ENCODE data around the gene MYO16.

MYO16 gene

DNA sequence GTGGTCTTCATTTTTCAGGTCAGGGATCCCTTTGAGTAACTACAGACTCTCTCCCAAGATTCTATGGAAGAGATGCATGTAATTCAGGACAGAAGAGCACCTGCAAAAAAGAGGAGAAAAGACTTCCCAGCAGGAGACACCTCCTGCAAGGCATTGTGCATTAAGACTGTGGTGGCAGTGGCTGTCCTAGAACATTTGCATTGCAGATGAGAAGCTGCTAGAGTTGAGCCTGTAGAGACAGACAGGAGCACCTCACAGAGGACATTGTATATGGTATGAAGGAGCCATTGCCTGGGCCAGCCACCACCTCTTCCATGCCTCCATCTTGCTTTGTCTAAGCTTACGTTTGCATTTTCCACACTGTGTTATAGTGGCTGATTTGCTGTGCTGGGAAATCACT, 11.2 kb upstream of the MYO16 start:
- Histone ChIP-seq H3K36me3 (ENCODE audit: control insufficient read depth, insufficient read depth, low read length) (no peaks in the 10 kb centered on the region), H3K27ac (ENCODE audit: insufficient read depth, low read depth, low read length, poor library complexity, severe bottlenecking) (no peak overlapping the region), H3K9me3 (ENCODE audit: control insufficient read depth, low read length) (no peaks in the 10 kb centered on the region), H3K4me1 (ENCODE audit: control insufficient read depth, insufficient read depth, low read length) (peaks cover 5% of the 10 kb centered on the region), H3K4me3 (ENCODE audit: insufficient read depth, low read depth, low read length) (no peak overlapping the region), H3K27me3 (ENCODE audit: control insufficient read depth, insufficient read depth, low read length, poor library complexity, severe bottlenecking) (no peaks in the 10 kb centered on the region)
- WGBS, 2 experiments, result 40 to 70% methylated on average over 1 of the region's 1 CpG

DNA sequence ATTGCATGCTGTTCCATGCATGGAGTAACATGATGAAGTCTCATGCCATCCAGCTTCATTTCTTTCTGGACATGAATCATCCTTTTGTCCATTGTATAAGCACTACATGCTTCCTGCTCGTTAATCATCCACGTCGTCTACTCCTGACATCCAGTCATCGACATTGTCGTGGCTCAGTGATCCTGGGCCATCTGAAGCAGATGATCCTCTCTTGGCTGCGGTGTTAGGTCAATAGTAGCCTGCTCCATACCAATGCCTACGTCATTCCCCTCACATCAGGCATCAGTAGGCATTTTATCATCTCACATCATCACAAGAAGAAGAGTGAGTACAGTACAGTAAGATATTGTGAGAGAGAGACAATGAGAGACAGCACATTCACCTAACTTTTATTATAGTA, 7.9 kb upstream of the MYO16 start:
- H3K36me3 ChIP-seq (ENCODE audit: control insufficient read depth, insufficient read depth, low read length), result no peaks in the 10 kb centered on the region
- no peaks in the 10 kb centered on the region for H3K27me3 ChIP-seq (ENCODE audit: control insufficient read depth, insufficient read depth, low read length, poor library complexity, severe bottlenecking)
- H3K4me3 ChIP-seq (ENCODE audit: insufficient read depth, low read depth, low read length), result no peak overlapping the region
- WGBS, 2 experiments, result 93 to 95% methylated on average over 6 to 7 of the region's 7 CpGs
- peaks cover 5% of the 10 kb centered on the region for H3K4me1 ChIP-seq (ENCODE audit: control insufficient read depth, insufficient read depth, low read length)
- H3K9me3 ChIP-seq (ENCODE audit: control insufficient read depth, low read length), result no peaks in the 10 kb centered on the region
- no peak overlapping the region for H3K27ac ChIP-seq (ENCODE audit: insufficient read depth, low read depth, low read length, poor library complexity, severe bottlenecking)

DNA sequence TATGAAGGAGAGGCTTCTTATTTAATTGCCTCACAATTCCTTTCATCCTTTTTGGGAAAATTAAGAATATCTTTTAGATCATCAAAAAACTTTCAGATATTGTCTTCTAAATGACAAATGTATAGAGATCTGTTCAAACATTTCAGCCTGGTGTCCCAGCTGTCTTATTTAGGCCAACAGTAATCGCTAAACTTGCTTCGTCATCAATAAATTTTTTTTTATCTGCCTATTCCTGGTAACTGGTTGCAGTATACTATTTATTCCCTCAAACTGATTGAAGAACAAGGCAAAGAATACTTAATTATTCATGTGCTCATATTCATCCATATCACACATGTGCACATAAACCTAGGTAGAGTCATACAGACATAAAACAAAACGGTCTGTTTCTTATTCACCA, 5.3 kb upstream of the MYO16 start:
- H3K36me3 ChIP-seq (ENCODE audit: control insufficient read depth, insufficient read depth, low read length), result no peaks in the 10 kb centered on the region
- H3K27ac ChIP-seq (ENCODE audit: insufficient read depth, low read depth, low read length, poor library complexity, severe bottlenecking), result no peak overlapping the region
- H3K4me3 ChIP-seq (ENCODE audit: insufficient read depth, low read depth, low read length), result no peak overlapping the region
- 93 to 97% methylated on average over 3 of the region's 3 CpGs for WGBS, 2 experiments
- peaks cover under 1% of the 10 kb centered on the region for H3K4me1 ChIP-seq (ENCODE audit: control insufficient read depth, insufficient read depth, low read length)
- no peaks in the 10 kb centered on the region for H3K27me3 ChIP-seq (ENCODE audit: control insufficient read depth, insufficient read depth, low read length, poor library complexity, severe bottlenecking)
- no peaks in the 10 kb centered on the region for H3K9me3 ChIP-seq (ENCODE audit: control insufficient read depth, low read length)

DNA sequence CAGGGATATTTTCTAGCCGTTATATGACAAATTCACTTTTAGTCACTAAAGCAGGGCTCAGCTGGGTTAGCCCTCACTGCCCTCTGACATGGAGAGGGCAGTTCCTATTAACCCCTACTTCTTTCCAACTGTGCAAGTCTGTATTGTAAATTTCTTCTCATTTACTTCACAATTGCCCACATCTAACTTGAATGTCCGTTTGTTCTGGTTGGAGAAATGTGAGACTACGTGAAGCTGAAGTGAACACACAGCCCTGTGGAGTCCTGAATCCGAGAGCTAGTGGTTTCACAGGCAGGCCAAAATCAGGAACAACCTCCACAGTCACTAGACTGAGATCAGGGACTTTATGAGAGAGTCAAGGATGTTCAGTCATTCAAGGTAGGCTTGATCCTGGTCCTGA, 4.4 kb upstream of the MYO16 start:
- Histone ChIP-seq H3K4me3 (ENCODE audit: insufficient read depth, low read depth, low read length) (no peak overlapping the region), H3K27ac (ENCODE audit: insufficient read depth, low read depth, low read length, poor library complexity, severe bottlenecking) (no peak overlapping the region), H3K36me3 (ENCODE audit: control insufficient read depth, insufficient read depth, low read length) (no peaks in the 10 kb centered on the region), H3K9me3 (ENCODE audit: control insufficient read depth, low read length) (no peaks in the 10 kb centered on the region), H3K27me3 (ENCODE audit: control insufficient read depth, insufficient read depth, low read length, poor library complexity, severe bottlenecking) (no peaks in the 10 kb centered on the region), H3K4me1 (ENCODE audit: control insufficient read depth, insufficient read depth, low read length) (peaks cover 3% of the 10 kb centered on the region)
- 75 to 87% methylated on average over 4 of the region's 4 CpGs for whole genome bisulfite sequencing, 2 experiments

DNA sequence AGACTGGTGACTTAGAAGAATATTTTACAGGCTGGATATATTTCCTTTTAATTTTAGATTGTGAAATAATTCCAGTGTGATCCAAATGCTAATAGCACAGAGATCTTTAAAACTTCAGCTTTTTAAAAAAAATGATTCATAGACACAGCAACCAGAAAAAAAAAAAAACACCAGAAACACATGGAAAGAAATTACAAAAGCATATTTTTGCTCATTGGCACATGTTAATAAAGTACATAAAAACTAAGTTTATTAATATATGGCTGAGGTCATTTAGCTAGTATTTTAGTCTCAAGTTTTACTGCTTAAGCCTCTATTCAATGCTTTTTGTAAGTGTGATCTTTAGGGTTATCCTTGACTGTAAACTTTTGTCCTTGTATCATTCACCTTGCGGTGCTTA, 577 bp downstream of the MYO16 start:
- H3K4me1 ChIP-seq (ENCODE audit: control insufficient read depth, insufficient read depth, low read length), result peaks cover 3% of the 10 kb centered on the region
- no peaks in the 10 kb centered on the region for H3K27me3 ChIP-seq (ENCODE audit: control insufficient read depth, insufficient read depth, low read length, poor library complexity, severe bottlenecking)
- no peak overlapping the region for H3K4me3 ChIP-seq (ENCODE audit: insufficient read depth, low read depth, low read length)
- no peak overlapping the region for H3K27ac ChIP-seq (ENCODE audit: insufficient read depth, low read depth, low read length, poor library complexity, severe bottlenecking)
- no peaks in the 10 kb centered on the region for H3K36me3 ChIP-seq (ENCODE audit: control insufficient read depth, insufficient read depth, low read length)
- no peaks in the 10 kb centered on the region for H3K9me3 ChIP-seq (ENCODE audit: control insufficient read depth, low read length)
- 100% methylated on average over 1 of the region's 1 CpG for WGBS, 2 experiments

DNA sequence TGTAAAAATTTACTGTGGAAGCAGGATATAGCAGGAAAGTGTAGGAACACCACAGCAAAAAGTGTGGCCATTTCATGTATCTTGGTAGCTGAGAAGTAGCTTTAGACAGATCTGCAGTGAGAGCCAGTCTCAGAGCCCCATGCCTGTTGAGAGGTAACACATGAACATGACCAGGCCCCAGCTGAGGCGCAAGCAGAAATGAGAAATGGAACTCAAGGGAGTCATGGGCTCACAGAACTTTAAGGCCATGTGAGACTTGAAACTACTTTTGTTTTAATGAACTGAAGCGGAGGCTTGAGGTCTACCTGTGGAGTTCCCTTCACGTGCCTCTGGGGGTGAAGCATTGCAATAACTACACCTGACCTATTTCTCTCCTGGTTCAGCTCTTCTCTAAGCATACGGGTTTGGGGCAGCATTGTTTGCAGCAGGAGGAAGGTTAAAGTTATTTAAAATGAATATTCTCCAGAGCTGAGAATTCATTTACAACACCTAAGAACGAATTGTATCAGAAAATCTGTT, 3.3 kb downstream of the MYO16 start:
- no peaks in the 10 kb centered on the region for H3K36me3 ChIP-seq (ENCODE audit: control insufficient read depth, insufficient read depth, low read length)
- H3K9me3 ChIP-seq (ENCODE audit: control insufficient read depth, low read length), result no peaks in the 10 kb centered on the region
- H3K4me3 ChIP-seq (ENCODE audit: insufficient read depth, low read depth, low read length), result no peak overlapping the region
- H3K4me1 ChIP-seq (ENCODE audit: control insufficient read depth, insufficient read depth, low read length), result peaks cover 3% of the 10 kb centered on the region
- H3K27ac ChIP-seq (ENCODE audit: insufficient read depth, low read depth, low read length, poor library complexity, severe bottlenecking), result no peak overlapping the region
- H3K27me3 ChIP-seq (ENCODE audit: control insufficient read depth, insufficient read depth, low read length, poor library complexity, severe bottlenecking), result no peaks in the 10 kb centered on the region
- 72 to 76% methylated on average over 3 to 5 of the region's 5 CpGs for WGBS, 2 experiments

DNA sequence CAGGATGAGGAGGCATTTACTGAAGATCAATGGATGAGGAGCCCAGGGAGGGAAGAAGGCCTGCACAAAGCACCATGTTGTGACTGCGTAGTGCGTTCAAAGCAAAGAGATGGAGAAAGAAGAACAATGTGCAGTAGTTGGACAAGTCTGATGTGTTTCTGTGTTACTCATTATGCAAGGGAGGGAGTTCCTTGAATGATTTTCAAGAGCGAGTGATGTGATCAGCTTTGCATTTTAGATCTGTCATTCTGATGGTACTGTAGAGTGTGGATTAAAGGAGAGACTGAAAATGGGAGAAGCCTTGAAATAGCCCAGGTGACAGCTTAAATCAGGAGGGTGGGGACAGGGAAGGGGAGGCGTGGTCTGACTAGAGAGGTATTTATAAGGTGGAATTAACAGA, 9.5 kb downstream of the MYO16 start:
- no peak overlapping the region for H3K27ac ChIP-seq (ENCODE audit: insufficient read depth, low read depth, low read length, poor library complexity, severe bottlenecking)
- H3K9me3 ChIP-seq (ENCODE audit: control insufficient read depth, low read length), result no peaks in the 10 kb centered on the region
- no peak overlapping the region for H3K4me3 ChIP-seq (ENCODE audit: insufficient read depth, low read depth, low read length)
- no peaks in the 10 kb centered on the region for H3K4me1 ChIP-seq (ENCODE audit: control insufficient read depth, insufficient read depth, low read length)
- H3K36me3 ChIP-seq (ENCODE audit: control insufficient read depth, insufficient read depth, low read length), result no peaks in the 10 kb centered on the region
- 96 to 98% methylated on average over 4 of the region's 4 CpGs for WGBS, 2 experiments
- no peaks in the 10 kb centered on the region for H3K27me3 ChIP-seq (ENCODE audit: control insufficient read depth, insufficient read depth, low read length, poor library complexity, severe bottlenecking)

DNA sequence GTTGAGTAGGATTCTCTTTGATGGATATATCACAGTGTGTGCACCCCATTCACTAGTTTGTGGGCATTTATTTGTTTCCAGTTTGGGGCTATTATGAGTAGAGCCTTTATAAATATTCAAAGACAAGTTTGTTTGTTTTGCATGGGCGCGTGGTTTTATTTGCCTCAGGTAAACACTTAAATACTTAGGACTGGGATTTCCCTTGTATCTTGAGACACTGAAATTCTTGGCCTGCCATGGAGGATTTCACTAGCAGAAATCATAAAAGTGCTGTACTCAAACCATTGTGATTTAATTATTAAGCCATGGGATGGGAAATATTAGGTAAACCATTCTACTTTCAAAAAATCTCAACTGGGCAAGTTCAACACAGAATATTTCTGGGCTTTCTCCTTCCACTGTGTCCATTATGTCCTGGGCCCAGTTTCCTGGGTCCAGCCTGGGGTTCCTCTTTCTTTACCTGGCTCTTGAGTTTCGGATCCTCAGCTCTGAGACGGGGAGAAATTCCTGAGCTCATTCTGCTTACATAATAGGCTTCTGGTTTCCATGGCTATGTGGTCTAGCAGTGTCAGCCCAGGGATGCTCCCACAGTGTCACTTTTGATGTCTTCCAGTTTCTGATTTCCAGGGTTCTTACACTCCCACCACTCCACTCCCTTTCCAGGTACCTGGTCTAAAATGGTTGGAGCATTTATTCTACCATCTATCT, 14.4 kb downstream of the MYO16 start:
- no peak overlapping the region for H3K27ac ChIP-seq (ENCODE audit: insufficient read depth, low read depth, low read length, poor library complexity, severe bottlenecking)
- H3K27me3 ChIP-seq (ENCODE audit: control insufficient read depth, insufficient read depth, low read length, poor library complexity, severe bottlenecking), result no peaks in the 10 kb centered on the region
- H3K4me1 ChIP-seq (ENCODE audit: control insufficient read depth, insufficient read depth, low read length), result no peaks in the 10 kb centered on the region
- no peak overlapping the region for H3K4me3 ChIP-seq (ENCODE audit: insufficient read depth, low read depth, low read length)
- 88 to 89% methylated on average over 4 of the region's 4 CpGs for WGBS, 2 experiments
- H3K9me3 ChIP-seq (ENCODE audit: control insufficient read depth, low read length), result no peaks in the 10 kb centered on the region
- no peaks in the 10 kb centered on the region for H3K36me3 ChIP-seq (ENCODE audit: control insufficient read depth, insufficient read depth, low read length)

DNA sequence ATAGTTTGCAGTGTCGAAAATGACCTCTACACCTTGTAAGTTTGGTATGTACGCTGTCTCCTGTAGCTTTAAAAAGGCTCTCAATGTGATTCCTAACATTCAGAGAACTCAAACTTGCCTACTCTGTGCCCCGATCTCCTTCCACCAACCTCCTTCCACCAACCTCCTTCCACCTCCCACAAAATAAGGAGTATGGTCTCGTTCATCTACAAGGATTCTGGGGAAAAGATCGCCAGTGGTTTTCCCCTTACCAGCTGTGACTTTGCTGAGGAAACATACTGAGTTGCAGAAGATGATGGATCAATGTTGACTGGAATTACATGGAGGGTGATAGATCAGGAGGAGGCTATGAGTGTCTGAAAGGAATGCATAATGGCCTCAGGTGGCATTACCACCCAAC, 16.0 kb downstream of the MYO16 start:
- H3K4me1 ChIP-seq (ENCODE audit: control insufficient read depth, insufficient read depth, low read length), result no peaks in the 10 kb centered on the region
- H3K36me3 ChIP-seq (ENCODE audit: control insufficient read depth, insufficient read depth, low read length), result no peaks in the 10 kb centered on the region
- no peak overlapping the region for H3K27ac ChIP-seq (ENCODE audit: insufficient read depth, low read depth, low read length, poor library complexity, severe bottlenecking)
- H3K4me3 ChIP-seq (ENCODE audit: insufficient read depth, low read depth, low read length), result no peak overlapping the region
- WGBS, 2 experiments, result 93 to 95% methylated on average over 5 of the region's 5 CpGs
- H3K9me3 ChIP-seq (ENCODE audit: control insufficient read depth, low read length), result no peaks in the 10 kb centered on the region
- no peaks in the 10 kb centered on the region for H3K27me3 ChIP-seq (ENCODE audit: control insufficient read depth, insufficient read depth, low read length, poor library complexity, severe bottlenecking)

DNA sequence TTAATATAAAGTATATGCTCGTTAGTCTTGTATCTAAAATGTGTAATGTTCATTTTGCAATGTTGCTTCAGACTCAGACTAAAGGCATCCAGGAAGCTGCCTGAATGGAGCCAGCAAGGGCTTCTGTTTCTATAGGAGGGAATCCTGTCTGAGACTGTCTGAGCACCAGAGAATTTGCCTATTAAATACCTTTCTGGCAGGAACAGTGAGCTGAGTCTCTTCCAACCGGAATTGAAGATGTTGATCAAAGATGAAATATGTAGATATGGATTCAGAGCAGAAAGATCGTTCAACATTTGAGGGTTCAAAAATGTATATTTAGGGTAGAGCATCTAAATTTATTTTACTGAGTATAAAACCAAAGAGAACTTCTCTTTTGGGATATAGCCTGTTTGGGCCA, 20.9 kb downstream of the MYO16 start:
- H3K4me1 ChIP-seq (ENCODE audit: control insufficient read depth, insufficient read depth, low read length), result no peaks in the 10 kb centered on the region
- no peaks in the 10 kb centered on the region for H3K27me3 ChIP-seq (ENCODE audit: control insufficient read depth, insufficient read depth, low read length, poor library complexity, severe bottlenecking)
- no peak overlapping the region for H3K4me3 ChIP-seq (ENCODE audit: insufficient read depth, low read depth, low read length)
- WGBS, 2 experiments, result 70 to 73% methylated on average over 2 to 3 of the region's 3 CpGs
- H3K27ac ChIP-seq (ENCODE audit: insufficient read depth, low read depth, low read length, poor library complexity, severe bottlenecking), result no peak overlapping the region
- no peaks in the 10 kb centered on the region for H3K36me3 ChIP-seq (ENCODE audit: control insufficient read depth, insufficient read depth, low read length)
- no peaks in the 10 kb centered on the region for H3K9me3 ChIP-seq (ENCODE audit: control insufficient read depth, low read length)

All from ectodermal cell (in vitro differentiated cells).